Left renal cortex interstitium (tissue), 4 donors: ENCODE measurements around the gene OR51M1. TPM values are rescaled to one million over a fixed set of nuclear protein-coding genes. Genes with fewer than 3 reads are reported as not detected.
"Not testable (repeated sequence)": the region's sequence is repeated elsewhere in the genome, so short reads cannot be mapped to it uniquely, and the experiment has no call there.

Source experiments
- DNase-seq, 4 donors: peaks; one replicate each; pipeline ENCODE4 v3.0.0-alpha.2; 2013; ENCODE audit warnings: low read depth in 4 of 4, low spot score in 2 of 4, missing footprints in 1 of 4
- polyA plus RNA-seq, 4 donors: library from polyadenylated mRNA; unstranded; fragments of 120-200 nt; gene quantifications; one replicate each; pipeline ENCODE4 v1.2.1, GENCODE V29; 2013; ENCODE audit not compliant: insufficient read length in 4 of 4

Gene OR51M1, protein sequence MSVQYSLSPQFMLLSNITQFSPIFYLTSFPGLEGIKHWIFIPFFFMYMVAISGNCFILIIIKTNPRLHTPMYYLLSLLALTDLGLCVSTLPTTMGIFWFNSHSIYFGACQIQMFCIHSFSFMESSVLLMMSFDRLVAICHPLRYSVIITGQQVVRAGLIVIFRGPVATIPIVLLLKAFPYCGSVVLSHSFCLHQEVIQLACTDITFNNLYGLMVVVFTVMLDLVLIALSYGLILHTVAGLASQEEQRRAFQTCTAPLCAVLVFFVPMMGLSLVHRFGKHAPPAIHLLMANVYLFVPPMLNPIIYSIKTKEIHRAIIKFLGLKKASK
- under 1 TPM in 2 of 4 donors, not detected in 2; 0.05 to 0.13 TPM for polyA plus RNA-seq

GRCh38 chr11:5383576-5383975, at the start of gene OR51M1:
Gene OR51M1 (plus strand): TSS chr11:5383812. CDS start chr11:5389399, 5,587 bp downstream.
- DNase-seq = no peak

GRCh38 chr11:5335170-5335569, 48.4 kb upstream of the OR51M1 start:
- DNase-seq = no peak

DNA sequence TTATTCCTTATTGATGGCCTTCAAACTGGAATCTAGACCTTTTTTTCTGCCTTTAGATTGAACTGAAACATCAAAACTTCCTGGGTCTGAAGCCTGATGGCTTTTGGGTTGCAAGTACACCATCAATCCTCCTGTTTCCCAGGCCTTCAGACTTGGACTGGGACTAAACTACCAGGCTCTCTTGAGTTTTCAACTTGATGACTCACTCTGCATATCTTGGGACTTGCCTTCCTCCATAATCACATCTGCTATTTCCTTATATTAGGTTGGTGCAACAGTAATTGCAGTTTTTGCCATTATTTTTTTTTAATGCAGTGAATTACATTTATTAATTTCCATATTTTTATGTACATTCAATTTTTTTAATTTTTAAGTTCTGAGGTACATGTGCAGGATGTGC, 47.3 kb upstream of the OR51M1 start:
- DNase-seq = no peak

DNA sequence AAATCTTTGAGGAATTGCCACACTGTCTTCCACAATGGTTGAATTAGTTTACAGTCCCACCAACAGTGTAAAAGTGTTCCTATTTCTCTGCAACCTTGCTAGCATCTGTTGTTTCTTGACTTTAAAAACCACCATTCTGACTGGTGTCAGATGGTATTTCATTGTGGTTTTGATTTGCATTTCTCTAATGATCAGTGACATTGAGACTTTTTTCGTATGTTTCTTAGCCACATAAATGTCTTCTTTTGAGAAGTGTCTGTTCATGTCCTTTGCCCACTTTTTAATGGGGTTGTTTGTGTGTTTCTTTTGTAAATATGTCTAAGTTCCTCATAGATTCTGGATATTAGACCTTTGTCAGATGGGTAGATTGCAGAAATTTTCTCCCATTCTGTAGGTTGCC, 46.4 kb upstream of the OR51M1 start:
- not testable (repeated sequence) for DNase-seq

DNA sequence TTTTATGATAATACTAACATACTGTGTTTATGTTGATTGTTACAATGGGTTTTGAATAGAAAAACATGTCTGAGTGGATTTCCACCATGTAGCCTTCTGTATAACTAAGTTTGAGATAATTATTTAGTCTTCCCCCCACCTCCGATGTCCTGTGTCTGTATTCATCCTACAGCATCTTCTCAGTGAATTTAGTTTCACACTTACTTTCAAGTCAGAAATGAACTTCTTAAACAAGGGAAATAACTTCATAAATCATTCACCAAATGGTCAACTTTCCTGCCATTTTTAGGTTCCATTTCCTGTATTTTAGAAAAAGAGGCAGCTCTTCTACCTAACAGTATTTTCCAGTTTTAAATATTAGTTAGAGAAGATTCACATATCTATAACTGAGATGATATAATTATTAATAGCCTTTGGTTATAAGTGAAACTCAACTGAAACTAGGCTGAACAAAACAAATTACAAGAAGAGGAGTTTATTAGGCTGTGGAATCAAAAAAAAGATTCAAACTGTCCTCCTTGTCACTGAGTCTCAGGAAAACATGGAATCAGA, 43.8 kb upstream of the OR51M1 start:
- DNase-seq = no peak

DNA sequence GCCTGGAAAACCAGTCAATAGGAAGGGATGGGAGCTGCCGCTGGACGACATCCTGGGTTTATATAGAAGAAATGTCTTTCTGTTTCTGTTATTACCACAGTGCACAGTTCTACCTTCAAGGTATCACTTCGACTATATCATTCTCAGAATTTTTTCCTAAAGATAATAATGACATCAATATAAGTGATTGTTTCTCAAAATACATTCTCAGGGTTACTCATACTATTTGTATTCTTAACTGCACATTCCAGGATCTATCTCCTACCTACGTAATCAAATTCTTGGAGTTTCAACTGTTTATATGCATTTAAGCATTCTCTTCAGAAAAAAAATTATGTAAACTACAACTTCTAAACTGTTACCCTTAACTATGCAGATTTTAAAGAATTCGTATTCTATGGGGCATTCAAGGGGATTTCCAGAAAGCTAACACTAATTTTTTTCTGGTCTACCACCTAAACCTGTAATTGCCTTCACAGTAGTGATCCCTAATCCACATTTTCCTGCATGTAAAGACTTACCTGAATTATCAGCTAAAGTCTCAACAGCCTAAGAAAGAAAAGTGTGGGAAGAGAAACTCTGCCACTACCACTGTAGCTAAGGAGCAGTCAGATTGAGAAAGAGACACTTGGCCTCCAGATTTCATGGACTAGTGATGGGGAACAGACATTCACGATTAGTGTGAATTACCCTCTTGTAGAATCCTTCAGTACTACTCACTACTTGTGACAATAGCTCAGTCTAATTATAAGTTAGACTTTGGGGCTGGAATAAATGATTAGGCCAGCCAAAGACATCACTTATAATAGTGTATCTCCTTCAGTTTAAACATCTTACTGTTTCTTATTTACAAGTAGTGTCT, 39.9 kb upstream of the OR51M1 start, which contains the start of gene OR51B5:
TSS of gene OR51B5 (minus strand) at position 51 of the 862 bp plus-strand sequence. CDS start at position 51, 0 bp downstream.
- no peak for DNase-seq

GRCh38 chr11:5345831-5346230, 37.8 kb upstream of the OR51M1 start:
- no peak for DNase-seq

DNA sequence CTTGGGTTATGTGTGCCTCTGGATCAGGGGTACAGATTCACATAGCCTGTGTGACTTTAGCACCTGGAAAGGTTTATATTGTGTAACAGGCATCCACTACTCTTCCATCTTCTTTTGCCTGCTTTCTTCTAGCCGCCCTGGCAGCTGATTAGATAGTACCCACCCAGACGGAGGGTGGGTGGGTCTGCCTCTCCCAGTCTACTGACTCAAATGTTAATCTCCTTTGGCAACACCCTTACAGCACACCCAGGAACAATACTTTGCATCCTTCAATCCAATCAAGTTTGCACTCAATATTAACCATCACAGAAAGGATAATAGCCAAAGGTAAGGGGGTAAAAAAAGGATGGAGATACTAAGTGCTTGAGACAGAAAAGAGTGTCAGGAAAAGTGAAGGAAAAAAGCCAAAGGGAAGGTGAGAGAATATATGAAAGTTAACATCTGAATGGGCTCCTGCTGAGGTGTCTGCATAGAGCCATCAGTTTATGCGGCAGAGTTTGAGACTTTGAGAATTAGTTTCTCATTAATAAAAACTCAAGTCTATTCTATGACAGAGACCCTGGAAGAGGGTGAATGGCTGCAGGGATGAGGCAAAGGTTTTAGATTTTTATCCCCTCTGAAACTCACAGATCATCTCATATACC, 34.9 kb upstream of the OR51M1 start:
- no peak for DNase-seq

DNA sequence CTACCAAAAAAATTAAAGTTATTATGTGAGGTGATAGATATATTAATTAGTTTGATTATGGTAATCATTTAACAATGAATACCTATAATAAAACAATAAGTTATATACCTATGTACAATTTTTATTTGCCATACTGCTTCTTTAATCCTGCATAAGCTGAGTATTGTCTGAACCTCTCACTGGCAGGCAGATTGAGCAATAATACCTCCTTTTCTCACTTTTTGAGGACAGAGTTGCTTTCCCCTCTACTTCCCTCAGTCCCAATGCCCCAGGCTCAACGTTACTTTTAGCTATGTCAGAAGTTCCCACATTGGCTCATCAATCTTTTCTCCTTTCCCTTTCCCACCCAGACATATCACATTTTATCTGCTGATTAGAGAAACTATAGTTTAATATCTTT, 34.1 kb upstream of the OR51M1 start:
- DNase-seq = no peak

GRCh38 chr11:5351208-5351607, 32.4 kb upstream of the OR51M1 start, which contains the start of gene OR51B6:
Gene OR51B6 (plus strand): TSS chr11:5351508. CDS start chr11:5351508, 0 bp downstream.
- DNase-seq = no peak

- not testable (repeated sequence) for DNase-seq
Observed at GRCh38 chr11:5356031-5356430, 27.6 kb upstream of the OR51M1 start.

DNA sequence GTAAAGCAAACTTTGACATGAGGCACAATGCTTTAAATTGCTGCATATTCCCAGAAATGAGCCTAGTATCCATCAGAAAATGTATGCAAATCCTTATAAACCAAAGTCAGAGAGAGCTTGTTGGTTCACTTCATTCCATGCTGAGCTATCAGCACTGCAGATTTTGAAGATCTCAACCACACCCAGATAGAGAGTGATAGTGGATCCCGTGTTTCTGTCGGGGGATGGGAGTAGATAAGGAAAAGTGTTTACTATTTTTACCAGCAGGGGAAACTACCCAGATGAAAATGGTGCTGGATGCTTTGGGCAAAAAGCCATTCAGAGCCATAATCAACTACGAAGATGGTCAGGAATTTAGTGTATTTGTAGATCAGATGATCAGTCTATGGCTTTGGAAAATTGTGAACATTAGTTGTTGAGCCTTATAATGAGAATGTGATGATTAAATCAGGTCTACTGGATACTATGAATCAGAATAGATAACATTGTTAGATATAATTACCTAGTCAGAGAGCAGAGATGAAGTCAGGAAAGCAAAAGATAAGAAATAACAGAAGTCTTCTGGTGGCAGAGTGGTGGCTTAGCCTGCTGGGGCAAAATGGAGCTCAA, 21.5 kb upstream of the OR51M1 start:
- no peak for DNase-seq

- DNase-seq = no peak
Observed at GRCh38 chr11:5363679-5364078, 19.9 kb upstream of the OR51M1 start.

GRCh38 chr11:5364214-5364613, 19.4 kb upstream of the OR51M1 start:
- no peak for DNase-seq

- DNase-seq = not testable (repeated sequence)
Observed at GRCh38 chr11:5366365-5366764, 17.2 kb upstream of the OR51M1 start.

DNA sequence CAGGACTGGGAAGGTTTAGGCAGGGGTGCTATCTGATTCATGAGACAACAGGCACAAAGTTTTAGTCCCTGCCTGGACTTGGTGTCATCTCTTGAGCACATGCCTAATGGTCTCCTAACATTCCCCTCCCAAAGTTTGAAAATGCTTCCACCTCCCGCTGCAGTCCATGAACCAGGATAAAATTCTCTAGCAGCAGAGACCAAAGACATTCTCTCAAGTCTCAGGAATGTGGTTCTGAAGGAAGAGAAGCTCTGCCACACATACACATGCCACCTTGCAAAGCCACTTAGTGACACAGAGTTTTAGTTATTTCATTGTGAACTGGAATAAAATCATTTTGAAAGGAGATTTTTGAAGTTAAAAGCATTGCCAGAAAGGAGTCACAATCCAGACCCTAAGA, 16.8 kb upstream of the OR51M1 start:
- no peak for DNase-seq

- DNase-seq = no peak
Observed at GRCh38 chr11:5367448-5368074, 16.1 kb upstream of the OR51M1 start.

- DNase-seq = no peak
Observed at GRCh38 chr11:5368502-5369043, 15.0 kb upstream of the OR51M1 start.

DNA sequence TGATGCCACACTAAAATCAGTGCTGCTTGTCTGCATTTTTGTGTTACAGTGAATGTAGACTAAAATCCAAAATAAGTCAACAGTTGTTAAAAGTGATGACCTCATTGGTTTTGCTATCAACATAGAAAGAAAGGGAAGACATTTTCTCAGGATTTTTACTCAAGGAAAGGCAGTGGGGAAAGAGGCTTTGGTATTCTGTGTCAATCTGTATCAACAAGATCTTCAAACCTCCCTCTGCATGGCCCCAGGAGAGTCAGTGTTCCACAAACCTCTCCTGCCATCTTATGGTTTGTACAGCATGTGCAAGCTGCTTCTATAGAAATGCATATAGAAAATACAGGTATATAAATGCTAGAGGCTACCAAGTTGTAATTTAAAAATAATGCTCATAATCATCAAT, 13.8 kb upstream of the OR51M1 start:
- no peak for DNase-seq
